ENCODE results near the gene ZBTB7C.
A peak's percentile ranks its signal among the peaks of the same experiment; 100 is the strongest.
"Not testable (repeated sequence)": the region's sequence is repeated elsewhere in the genome, so short reads cannot be mapped to it uniquely, and the experiment has no call there.

Gene ZBTB7C

DNA sequence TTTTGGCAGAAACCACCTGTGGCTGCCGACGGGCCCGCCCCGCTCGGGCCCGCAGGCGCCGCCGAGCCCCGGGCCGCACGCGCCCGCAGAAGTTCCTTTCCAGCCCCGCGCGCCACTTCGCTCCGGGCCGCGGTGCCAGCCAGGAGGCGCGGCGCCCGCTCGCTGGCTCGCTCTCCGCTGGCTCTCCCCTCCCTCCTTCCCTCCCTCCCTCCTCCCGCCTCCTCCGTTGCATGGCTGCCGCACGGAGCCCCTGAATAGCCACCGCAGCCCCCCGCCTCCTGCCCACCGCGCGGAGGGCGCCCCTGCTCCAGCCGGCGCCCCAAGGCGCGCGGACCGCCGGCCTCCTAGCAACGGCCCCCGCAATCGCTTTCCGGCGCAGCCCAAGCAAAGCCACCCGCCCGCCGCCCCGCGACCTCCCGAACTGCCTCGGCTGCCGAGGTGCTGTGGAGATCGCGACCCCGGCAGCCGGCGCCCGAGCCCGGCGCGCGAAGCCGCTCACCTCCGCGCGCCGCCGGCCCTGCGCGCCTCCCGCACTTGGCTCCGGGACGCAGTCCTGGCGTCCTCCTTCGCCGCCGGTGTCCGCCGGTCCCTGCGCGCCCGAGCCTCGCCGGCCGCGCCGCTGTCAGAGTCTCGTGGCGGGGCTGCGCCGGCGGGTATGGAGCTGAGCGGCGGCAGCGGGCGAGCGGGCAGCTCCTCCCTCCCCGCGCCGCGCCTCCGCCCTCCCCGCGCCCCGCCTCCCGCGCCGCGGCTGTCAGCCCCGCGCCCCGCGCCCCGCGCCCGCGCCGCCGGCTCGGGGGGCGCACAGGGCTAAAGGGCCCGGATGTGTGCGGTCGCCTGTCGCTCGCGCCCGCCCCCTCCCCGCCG, at the start of gene ZBTB7C:
Gene ZBTB7C, minus strand, starts transcription at position 657 of the 864 bp plus-strand sequence.
- DNase-seq: no peak

DNA sequence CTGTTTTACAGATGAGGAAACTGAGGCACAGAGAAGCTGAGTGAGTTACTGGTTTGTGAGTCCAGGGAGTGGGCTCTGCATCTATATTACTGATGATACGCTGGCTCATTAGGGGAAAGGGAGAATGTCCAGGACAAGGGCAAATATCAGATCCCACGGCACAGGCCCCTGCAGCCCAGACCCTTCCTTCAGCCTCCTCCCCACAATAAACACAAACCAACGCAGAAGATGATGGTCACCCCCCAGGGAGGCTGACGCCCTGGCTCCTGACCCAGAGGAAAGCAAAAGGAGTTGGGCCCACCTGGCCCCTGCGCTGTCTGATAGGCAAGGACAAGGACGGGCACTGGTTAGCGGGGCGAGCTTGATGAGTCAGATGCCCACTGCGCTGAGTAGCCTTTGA, 47.7 kb upstream of the ZBTB7C start:
- DNase-seq: no peak

DNA sequence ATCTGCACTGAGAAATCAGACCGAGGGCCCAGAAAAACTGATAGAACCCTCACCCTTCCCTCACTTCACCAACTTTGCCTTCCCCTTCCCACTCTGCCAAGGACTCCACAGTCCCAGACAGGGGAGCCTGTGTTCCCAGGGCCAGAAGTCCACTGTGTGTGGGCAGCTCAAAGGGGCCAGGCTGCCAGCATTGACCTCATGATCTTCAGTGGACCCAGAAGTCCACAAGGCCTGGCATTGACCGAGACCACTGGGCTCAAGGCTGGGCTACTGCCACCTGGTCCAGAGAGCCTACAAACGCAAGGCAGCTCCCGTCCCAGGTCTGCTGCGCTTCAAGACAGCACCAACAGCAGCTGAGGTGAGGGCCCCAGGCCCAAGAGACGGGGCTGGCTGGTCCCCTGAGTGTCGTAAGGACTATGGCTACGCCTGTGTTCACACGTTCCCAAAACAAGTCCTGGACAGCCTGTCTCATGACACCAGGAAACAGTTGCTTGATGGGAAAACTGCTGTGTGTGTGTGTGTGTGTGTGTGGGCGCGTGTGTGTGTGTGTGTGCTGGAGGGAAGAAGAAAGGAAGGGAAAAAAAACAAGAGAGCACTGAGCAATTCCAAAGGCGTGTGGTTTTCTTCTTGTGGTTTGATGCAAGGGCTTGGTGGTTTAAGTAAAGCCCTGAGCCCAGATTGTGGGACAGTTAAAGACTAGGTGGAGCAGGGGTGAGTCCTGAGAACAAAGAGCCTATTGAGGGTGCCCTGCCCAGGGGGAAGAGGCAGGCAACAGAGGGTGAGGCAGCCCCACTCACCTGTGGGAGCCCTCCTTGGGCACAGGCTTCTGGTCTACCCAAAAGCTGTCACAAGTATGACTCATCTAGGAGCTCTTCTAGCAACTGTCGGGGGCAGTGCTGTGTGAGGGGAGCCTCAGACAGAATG, 46.6 kb upstream of the ZBTB7C start:
- no peak for DNase-seq

DNA sequence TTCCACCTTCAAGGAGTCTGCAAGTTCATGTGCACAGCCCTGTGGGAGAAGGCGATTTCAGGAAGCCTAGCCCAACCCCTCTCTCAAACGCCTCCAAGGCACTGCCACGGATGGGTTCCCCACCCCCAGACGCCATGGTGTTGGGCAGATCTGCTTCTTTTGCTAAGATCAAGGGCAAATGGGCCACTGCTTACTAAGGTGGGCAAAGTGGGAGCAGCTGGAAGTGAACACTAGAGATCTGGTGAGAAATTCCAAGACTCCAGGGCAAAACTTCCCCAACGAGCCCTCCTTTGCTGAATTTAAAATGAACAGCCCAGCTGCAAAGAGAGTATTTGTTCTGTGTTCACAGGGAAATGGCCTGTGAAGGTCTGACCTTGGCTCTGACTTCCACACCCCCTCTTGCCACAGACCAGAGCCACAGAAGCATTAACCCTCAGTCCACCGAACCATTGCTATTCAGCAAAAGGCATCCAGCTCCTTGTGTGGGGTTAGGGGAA, 45.1 kb upstream of the ZBTB7C start:
- DNase-seq: no peak

DNA sequence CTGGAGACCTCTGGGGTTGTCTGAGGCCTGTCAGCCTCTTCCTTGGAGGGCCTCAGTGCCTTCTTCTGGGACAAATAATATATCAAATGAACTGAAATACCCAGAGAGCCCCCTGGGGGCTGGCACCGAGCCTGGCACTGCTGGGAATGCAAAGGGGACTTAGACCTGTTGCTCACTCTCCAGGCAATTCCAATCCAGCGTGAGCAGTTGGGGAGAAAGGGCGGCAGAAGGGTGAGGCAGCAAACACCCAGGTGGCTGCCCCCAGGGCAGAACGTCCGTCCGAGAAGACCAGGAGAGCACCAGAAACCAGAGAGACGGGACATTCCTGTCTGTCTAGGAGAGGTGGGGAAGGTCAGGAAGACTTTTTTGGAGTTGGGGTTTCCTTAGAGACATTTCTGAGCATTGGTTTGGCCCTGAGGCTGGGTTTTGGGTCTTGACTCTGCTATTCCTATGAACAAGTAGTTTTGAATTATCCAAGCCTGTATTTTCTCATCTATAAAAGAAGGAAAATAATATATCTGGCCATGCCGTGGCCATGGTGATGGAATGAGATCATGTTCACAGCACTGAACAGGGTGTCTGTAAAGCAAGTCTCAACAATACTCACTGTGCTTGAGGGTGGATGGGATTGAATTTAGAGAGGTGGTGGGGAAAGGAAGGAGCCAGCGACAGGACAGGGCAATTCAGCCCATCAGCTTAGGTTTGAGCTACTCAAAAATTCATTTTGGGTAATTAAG, 44.3 kb upstream of the ZBTB7C start:
- no peak for DNase-seq

DNA sequence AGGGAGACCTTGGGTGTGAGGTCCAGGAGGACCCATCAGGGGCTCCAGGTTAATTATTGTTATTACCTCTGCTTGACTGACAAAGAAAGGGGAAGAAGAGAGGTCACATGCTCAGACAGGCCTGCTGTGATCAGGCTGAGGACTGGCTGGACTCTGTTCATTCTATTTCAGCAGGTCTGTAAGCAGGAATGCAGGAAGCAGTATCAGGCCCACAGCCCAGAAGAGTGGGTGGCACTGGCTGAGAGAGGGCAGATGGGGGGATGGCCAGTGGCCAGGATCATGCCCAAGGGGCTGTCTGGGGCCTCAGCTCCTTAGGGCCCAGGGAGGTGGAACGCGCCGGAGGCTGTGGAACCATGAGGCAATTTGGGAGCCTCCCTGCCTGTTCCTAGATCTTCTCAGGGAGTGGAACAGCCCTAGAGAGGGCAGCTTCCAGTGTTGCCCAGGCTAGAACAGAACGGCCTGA, 43.7 kb upstream of the ZBTB7C start:
- DNase-seq: no peak

DNA sequence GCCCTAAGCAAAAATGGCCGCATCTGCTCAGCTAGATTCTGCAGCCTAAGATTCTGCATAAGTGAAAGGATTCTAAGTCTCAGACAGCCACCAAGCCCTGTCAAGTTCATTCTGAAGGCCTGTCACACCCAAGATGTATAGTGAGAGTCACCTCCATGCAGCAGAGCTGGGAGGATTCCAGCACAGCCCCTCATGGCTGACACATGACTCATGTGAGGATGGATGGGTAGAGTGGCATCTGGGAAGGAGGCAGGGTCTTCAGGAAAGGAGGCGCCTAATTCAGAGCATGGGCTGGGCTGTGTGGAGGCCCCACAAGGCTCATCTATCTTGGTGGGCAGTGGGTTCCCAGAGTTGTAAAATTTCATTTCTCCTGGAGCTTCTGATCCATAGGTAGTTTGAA, 41.5 kb upstream of the ZBTB7C start:
- DNase-seq: no peak

DNA sequence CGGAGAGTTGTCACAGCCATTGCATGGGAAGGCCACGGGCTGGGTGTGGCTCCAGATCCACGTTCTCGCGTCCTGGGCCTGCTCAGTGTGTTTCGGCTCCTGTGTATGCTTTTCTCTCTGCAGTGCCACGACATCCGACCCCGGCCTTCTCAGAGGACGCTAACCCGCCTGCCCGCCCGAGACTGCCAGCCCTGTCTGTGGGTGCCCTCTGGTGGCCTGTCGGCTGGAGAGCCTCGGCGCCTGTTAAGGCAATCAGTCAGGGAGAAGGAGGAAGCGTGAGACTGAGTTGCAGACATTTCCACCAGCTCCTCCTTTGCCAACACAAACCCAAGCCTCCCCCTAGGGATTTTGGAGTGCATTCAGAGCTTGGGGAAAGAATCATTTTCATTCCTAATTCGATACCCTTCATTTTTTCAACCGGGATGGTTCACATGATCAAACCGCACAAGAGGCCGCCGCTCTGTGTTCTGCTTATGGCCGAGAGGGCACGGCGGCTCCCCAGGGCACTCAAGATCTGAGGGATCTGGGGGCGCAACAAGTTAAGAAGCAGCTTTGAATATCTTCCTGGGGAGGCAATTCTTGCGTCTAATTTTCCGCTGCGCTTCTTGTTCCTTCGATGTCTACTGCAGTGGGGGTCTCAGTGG, 37.5 kb upstream of the ZBTB7C start:
- DNase-seq: peak; percentile 56

DNA sequence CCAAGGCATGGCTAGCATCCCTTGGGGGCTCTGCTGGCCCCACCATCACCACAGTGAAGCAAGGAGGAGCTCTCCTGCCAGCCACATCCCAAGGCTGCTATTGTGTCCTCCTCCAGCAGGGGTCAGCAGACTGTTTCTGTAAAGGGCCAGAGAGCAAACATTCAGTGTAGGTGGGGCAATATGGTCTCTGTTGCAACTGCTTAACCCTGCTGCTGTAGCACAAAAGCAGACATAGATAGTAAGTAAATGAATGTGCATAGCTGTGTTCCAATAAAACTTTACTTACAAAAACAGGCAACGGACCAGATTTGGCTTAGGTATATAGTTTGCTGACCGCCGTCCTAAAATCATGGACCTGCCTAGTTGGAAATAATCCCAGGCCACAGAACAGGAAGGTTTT, 36.4 kb upstream of the ZBTB7C start:
- DNase-seq: peak; percentile 47

DNA sequence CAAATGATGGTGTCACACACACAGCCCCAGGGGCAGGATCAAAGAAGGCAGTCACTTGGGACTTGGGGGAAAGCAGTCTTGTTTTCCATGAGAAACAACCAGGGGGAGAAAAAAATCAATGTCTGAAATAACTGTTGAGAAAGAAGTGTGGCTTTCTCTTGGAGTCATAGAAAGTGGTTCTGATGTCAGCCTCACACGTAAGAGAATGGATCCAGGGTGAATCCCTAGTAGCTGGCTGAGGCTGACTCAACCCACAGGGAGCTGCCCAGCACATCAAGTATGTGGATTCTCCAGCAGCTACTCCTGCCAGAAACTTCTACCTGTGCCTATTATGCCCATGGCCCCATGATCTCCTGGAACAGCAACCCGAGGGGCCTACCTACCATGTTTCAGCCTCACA, 33.6 kb upstream of the ZBTB7C start:
- DNase-seq: no peak

DNA sequence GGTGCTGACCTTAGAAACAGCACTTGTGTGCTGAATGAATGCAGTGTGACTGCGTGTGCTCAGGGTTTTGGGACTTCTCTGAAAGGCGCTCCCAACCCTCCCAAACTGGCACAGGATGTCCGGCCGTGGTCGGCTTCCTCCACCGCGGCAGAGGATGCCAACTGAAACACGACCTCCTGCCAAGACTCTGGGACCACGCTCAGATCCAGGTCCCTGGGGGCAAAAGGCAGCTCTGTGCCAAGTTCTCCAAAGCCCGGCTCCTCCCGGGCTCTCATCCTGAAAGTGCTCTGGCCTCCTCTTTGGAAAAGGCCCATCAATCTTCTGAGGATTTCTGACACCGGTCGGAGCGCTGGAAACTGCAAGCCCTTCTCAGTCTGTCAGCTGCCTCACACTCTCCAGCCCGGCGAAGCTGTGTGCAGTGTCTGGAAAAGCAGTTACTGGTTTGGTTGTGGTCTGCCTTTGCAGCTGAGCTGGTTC, 32.3 kb upstream of the ZBTB7C start:
- DNase-seq: peak; percentile 22

DNA sequence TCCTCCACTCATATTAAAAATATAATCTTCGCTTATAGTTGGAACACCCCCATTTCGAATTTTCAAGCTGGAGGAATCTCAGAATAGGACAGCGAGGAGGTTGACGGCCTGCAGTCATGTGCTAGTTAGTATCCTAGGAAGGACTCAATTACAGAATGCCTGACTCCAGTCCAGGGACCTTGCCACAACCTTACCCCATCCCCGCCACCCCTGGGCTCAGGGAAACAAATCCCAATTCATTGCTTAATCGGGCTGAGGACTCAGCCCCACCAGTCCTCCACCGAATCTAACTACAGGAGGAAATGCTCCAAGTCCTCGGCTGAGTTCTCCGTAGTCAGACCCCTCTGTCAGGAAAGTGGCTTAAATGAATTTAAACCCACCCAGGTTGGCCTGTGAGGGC, 31.7 kb upstream of the ZBTB7C start:
- DNase-seq: no peak

DNA sequence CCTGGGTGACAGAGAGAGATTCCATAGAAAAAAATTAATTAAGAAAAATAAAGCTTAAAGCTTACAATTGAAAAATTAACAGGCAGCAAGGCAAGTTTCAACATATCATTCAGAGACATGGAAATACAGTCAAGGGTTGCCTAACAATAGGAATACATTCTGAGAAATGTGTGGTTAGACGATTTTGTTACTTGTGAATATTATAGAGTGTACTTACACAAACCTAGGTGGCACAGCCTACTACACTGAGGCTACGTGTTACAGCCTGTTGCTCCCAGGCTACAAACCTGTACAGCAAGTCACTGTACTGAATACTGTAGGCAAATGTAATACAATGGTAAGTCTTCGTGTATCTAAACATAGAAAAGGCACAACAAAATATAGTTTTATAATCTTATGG, 27.7 kb upstream of the ZBTB7C start:
- DNase-seq: no peak

DNA sequence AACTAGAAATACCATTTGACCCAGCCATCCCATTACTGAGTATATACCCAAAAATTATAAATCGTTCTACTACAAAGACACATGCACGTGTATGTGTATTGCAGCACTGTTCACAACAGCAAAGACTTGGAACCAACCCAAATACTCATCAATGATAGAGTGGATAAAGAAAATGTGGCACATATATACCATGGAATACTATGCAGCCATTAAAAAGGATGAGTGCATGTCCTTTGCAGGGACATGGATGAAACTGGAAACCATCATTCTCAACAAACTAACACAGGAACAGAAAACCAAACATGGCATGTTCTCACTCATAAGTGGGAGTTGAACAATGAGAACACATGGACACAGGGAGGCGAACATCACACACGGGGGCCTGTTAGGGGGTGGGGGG, 25.2 kb upstream of the ZBTB7C start:
- DNase-seq: not testable (repeated sequence)

DNA sequence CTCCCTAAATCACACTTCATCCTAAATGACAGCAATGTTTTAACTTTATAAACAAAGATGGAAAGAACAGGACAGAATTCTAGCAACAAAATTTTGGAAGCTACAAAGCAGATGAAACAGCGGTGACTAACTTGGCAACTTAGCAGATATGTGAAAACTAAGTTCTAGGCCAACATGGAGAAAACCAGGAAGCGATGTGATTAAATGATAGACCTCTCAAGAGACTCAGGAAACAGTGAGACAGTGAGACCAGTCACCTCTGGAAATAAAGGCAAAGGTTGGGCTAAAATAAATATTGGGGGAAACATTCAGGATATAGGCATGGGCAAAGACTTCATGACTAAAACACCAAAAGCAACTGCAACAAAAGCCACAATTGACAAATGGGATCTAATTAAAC, 24.4 kb upstream of the ZBTB7C start:
- no peak for DNase-seq

DNA sequence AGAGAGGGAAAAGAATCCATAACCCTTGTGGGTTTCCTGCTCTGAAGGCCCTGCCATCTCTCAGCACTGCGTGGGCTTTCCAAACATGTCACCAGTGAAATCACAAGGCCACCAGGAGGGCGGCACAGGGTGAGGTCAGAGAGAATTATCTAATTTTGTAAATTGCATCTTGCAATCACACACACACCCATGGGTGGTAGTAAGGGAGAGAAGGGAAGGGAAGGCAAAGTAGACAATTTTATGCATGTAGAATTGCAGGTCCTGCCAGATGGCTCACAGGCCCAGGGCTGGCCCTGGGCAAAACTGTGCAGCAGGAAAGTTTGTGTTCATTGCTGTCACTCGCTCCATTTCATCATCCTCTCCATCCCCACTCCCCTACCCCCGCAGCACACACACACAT, 21.0 kb upstream of the ZBTB7C start:
- DNase-seq: no peak

DNA sequence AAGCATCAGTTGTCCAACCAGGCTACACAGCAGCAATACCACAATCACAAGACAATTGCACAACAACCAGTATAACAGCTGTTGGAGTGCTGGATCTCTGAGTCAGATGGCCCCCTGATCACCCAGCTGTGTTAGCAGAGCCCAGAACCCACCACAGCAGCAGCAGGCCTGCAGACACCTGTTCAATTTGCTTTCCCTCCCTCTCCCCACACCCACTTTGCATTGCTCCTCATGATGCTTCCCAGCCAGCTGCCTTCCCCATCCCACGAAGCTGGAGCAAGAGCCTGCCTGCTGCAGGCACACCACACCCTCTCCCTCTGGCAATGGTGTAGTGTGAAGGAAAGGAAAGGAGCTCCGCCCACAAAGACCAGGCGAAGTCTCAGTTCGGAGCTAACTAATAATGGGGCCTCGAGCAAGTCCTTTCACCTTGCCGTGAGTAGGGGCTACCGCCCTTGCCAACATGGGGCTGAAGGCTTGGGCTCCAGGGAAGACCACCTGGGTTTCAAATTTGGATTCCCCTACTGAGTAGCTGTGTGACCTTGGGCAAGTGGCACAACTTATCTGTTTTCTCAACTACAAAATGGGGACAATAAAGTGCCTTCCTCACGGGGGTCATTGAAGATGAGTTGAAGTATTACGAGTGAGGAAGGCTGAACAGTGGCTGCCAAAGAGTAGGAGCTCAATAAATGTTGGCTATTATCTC, 19.4 kb upstream of the ZBTB7C start:
- no peak for DNase-seq

DNA sequence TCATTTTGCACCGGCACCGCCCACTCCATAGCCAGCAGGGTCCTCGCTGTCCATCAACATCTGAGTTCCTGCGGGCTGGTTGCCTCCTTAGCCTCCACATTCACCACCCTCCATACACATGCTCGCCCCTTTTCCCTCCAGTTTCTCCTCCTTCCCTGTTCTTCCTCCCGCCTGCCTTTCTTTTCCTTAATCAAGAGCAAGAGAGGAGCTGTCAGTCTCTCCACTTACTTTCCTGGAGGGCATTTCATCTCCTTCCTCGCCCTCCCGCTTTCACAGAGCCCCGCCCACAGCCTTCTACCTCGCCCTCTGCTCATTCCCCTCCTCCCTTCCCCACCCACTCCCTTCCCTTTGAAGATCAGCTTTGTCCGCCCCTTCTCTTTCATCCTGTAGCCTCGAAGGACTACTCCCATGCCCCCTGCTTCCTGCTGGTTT, 13.8 kb upstream of the ZBTB7C start:
- no peak for DNase-seq

DNA sequence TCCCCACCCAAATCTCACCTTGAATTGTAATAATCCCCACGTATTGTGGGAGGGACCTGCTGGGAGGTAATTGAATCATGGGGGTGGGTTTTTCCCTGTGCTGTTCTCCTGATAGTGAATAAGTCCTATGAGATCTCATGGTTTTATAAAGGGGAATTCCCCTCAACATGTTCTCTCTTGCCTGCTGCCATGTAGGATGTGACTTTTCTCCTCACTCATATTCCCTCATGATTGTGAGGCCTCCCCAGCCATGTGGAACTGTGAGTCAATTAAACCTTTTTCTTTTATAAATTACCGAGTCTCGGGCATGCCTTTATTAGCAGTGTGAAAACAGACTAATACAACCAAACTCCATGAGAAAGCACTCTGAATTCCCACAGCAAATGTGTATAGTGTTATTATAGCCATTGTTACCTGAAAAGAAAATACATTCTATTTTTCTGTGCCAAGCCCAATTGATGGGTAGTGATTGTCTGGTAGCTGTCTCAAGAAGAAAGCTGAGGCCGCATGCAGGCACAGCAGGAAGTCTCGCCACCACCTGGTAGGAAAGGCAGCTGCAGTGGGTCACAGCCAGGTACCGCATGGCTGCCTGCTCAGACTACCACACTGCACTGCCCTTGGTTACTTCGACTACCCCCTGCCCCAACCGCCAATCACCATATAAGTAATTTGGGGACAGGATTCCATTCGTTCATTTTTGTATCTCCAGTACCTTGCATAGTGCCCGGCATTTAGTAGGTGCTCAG, 10.3 kb upstream of the ZBTB7C start:
- DNase-seq: no peak

DNA sequence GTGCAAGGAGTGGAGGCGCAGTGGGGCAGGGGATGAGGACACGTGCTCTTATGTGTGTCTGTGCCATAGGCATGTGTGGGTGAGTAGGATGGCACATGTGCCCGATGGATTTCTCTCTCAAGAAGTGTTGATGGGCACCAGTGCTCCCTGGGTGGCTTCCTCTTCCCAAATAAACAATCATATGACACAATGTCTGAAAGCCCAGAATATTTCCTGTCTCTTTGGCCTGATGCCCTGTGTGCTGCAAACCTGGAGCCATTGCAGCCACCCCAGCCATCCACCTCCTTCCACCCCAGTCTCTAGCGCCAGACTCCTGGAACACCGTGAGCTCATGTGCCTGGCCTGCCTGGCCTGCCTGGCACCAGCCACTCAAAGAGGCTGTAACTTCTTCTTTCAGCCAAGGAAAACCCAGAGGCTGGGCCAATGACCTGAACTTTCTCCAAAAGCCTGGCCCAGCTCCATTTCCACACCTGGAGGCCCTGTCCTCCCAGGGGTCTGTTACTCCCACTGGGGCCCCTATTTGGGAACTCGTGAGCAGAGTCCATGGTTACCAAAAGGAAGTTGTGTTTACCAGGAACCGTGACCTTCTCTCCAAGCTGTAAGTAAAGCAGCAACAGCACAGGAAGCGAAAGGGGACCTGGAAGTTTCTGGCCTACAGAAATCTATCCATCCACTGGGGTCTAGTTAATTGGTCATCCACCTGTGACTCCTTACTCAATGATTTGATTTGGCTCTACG, 9.5 kb upstream of the ZBTB7C start:
- DNase-seq: no peak

Data from DMS 273 treated with DMSO at 0.1 percent for 48 hours (cell line).